NCI-H82 (cell line): ENCODE results near the gene KIF5C.

ENCODE experiments used
- DNase-seq: peaks from one replicate; lab custom pipeline; 2025; lab: John Stamatoyannopoulos, UW

Gene KIF5C

DNA sequence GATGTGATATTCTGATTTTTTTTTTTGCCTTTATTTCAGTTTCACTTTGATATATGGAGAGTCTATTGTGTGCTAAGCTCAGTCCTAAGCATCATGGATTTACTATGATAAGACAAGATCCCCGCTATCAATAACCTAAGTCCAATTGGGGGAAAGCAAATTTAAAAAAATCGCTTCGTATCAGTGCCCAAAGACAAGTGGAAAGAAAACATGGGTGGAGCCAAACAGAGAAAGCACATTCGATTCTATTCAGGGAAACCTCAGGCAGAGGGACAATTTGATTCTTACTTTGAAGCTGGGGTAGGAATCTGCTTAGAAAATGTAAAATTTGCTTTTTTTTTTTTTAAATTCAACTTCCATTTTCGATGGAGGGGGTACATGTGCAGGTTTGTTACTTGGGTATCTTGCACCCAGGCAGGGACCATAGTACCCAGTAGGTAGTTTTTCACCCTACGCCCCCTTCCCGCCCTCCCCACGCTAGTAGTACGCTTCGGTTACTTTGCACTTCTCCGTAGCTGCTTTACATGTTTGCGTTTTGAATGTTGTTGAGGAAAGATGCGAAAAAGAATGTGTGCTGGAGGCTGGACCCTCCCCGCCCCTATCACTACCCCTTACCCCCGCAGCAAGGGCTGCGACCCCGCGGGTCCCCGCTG is 12.4 kb downstream of the KIF5C start:
- no peak for DNase-seq

- DNase-seq, result no peak
Measured at GRCh38 chr2:148888003-148888501, 13.0 kb downstream of the KIF5C start.

DNA sequence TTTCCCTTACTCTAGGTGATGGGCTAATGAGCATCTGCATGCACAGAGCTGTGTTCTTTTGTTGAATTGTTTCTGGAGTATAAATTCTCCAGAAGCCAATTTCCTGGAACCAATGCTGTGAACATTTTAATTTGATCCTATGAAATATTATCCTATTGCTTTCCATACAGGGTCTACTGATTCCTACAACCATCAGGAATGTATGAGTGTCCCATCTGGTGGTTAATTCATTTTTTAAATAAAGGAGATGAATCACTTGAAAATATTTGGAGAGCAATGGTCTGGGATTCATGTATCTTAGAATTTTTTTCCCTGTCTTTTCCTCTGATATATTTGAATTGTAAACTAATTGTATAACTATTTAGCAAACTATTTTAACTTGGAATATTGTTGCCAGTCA is 14.0 kb downstream of the KIF5C start:
- DNase-seq, result no peak

- DNase-seq, result no peak
Measured at GRCh38 chr2:148893906-148894305, 18.9 kb downstream of the KIF5C start.

DNA sequence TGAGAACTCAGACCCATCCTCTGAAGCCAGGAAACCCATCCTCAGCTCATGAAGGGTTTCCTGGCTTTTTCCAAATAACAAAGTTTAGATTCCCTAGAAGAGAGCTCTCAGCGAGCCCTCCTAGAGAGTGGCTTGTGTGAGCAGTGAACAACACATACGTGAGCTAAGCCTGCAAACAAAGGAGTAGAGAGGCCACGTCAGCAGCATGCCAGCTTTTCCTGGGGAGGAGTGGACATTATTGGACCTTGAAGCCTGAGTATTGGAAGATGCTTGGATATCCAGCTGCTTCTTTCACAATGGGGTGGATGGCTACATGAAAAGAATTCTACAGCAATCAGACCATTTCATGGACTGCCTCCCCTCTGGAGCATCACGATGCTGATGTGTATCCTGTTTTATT is 21.1 kb downstream of the KIF5C start:
- DNase-seq, result no peak

GRCh38 chr2:148899638-148900318 is 24.8 kb downstream of the KIF5C start:
- no peak for DNase-seq

DNA sequence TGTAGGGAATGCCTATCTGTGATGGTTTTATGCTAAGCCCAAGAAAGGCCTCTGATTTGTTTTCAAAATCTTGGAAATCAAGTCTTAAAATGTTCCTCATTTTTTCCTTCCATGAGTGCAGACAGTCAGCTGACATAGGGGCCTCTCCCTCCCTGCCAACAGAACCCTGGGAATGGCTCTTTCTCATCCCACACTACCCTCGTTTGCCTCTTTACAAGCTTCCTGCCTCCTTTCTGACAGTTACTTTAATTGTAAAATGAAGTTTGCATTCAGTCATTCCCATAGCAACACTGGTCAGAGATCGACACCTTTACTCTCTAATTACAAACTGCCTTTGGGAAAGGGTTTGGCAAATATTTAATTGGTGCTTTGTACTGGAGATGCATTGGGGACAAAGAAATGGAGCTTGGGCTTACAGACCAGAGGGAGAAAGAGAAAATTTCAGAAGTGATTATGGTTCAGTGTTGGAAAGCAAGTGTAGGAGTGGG is 25.4 kb downstream of the KIF5C start:
- DNase-seq, result no peak

GRCh38 chr2:148901142-148901541 is 26.1 kb downstream of the KIF5C start:
- DNase-seq, result no peak

- DNase-seq, result no peak
Measured at GRCh38 chr2:148902798-148903197, 27.8 kb downstream of the KIF5C start.

DNA sequence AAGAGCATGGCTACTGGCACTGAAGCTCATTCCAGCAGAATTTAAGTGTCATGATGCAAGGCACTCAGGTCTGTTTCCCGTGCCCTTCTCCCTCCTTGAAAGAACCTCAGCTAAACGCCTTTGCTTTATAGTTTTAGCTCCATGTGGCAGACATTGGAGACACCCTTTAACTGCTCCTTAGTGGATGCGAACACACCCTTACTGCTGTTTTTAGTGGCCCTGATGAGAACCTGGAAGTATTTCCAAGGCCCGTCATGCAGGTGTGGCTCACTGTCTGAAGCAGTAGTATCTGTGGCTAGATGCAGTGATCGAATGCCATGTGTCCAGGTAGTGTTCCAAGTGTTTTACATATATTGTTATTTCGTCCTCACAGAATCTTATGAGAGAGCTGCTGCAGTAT is 28.3 kb downstream of the KIF5C start:
- DNase-seq, result no peak

- no peak for DNase-seq
Measured at GRCh38 chr2:148903979-148904378, 29.0 kb downstream of the KIF5C start.

DNA sequence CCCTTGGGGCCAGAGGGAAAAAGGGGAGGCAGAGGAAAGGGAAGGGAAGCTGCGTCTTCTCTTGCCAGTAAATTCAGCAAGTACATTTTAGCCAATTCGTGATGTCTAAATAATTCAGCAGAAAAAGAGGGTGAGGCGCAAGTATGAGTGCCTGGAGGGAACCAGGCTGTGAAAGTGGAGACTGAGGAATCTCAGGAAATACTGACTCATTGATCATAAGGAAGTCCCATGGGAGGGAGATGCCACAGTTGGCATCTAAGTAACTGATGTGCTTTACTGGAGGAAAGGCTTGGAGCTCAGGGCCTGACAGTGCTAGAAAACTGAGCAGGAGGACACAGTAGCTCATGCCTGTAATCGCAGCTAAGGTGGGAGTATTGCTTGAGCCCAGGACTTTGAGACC is 31.1 kb downstream of the KIF5C start:
- DNase-seq, result no peak

DNA sequence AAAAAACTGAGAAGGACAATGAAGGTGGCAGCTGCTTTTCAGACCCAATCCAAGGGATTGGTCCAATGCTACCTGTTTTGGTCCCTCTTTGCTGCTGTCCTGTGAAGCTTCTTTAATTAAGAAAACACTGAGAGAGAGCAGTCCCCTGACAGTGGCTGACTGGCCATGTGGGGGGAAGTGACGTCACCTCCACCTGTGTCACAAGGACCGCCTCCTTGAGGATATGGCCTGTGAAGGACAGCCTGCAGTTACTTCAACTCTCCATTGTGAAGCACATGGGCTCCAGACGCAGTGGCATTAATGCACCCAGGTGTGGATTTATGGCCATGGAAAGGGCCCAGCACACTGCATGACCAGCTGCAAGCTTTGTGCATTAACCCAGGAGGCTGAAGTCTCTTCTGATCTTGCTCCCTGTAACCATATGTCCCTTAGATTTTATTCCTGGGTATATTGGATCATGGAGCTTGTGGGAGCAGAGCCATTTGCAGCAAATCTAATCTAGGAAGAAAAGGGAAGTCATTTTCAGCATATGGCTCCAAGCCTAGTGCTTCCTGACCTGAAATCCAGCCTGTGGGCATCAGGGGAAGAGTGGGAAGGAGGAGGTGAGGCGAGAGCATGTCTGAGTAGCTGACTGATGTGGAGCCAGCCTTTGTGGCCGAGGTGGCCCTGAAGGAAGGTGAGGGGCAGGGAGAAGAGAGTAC is 32.2 kb downstream of the KIF5C start:
- peak; percentile 87 for DNase-seq

DNA sequence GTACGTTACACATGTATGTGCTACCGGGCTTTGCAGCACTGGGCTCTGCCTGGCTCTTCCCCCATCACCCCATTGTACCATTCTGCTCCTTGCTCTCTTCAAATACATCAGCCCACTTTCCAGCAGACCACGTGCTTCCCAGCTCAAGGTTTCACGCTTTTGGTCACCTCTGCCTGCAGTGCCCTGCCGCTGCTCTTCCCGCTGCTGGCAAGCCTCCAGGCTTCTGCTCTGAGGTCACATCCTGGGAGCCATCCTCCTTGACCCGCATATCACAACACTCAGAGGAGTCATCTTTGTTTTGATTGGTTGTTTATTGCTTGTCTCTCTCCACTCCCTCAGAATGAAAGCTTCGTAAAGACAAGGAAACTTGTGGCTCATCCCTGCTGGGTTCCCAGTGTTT is 34.1 kb downstream of the KIF5C start:
- no peak for DNase-seq

DNA sequence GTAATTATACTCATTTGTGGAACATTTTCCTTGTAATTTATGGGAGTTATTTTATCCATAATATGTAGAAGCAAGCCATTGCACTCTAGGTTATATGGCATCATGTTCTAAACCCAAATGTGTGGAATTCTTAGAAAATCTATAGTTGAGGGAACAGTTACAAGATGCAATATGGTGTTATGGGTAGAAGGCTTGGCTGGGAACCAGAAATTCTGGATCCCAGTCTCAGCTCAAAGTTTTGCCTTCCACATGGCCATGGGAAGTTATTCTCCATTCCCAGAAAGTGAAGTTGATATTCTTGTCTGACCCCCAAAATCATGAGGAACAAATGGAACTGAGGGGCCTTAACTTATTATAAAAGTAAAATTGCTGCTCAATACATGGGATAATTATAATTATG is 38.0 kb downstream of the KIF5C start:
- DNase-seq, result no peak

GRCh38 chr2:148913492-148913891 is 38.5 kb downstream of the KIF5C start:
- DNase-seq, result no peak

DNA sequence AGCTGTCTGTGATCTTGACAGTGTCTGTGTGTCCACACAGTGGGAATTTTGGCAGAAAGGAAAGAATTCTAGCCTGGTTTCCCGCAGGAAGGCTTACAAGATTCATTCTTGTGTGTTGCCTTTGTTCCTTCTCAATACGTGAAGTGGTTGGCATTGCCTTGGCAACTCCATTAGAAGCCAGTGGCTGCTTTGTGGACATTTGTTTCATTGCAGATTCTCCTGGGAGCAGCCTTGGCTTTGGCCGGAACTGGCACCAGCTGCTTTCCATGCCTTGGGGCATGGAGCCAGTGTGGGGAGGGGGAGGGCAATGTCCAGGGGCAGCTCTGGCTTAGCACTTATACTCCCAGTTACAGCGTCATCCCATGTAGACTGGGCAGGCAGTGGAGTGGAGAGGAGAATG is 39.4 kb downstream of the KIF5C start:
- no peak for DNase-seq

- DNase-seq, result no peak
Measured at GRCh38 chr2:148917431-148917830, 42.4 kb downstream of the KIF5C start.

DNA sequence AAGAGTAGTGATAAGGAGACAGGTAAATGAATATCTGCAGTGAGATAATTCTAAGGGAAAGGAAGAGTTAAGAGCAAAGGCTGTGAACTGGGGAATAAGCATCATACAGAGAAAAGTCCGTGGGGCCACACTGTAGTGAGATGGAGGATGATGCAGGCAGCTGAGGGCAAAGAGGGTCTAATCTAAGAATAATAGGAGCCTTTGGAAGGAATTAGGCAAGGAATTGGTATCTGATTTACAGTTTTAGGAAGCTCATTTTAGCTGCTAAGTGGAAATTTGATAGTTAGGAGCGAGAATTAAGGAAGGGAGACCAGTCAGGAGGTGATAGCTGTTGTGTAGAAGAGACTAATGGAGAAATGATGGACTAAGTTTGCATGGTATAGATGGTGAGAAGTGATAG is 43.5 kb downstream of the KIF5C start:
- DNase-seq, result no peak

DNA sequence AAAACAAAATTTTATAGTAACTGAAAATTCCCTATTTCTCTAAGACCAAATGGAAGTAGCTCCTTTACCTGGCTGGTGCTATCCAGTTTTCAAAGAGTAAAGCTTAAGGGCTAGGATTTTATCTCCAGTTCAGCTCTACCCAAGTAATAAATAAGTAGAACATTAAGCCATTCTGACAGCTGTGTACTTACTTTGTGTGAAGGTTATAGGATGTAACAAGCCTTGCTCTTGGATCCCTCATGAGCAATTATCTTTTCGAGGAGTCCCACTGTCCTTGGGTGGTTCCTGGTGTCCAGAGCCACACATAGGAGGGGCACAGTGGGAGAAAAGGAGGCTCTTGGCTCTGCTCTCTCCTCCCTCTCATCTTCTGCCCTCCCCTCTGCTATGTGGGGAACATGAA is 45.5 kb downstream of the KIF5C start:
- DNase-seq, result peak; percentile 50

DNA sequence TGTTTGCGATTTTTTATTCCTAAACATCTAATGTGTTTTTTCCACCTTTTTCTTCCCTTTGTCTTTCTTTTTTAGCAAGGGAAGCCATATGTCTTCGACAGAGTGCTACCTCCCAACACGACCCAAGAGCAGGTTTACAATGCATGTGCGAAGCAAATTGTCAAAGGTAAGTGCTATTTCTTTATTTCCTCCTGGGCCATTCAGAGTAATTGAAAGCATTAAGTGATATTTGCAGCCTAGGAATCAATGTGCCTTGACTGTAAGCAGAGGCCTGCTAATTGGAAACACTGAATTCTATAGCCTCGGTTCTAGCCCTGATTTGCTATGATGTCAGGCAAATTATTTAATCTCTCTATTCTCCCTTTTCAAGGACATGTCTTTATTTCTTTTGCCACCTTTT is 47.0 kb downstream of the KIF5C start:
- DNase-seq, result no peak

GRCh38 chr2:148922776-148923475 is 47.9 kb downstream of the KIF5C start:
- no peak for DNase-seq
